HG03378 (cell line): ENCODE data around the gene TMEM38A.

Experiments
- ATAC-seq: cut with Tn5 transposase; IDR thresholded peaks from one replicate; pipeline ENCODE4 v1.9.1; 2021; ENCODE audit warnings: mild to moderate bottlenecking, moderate library complexity; ENCODE audit not compliant: unreplicated experiment

The TMEM38A gene, protein sequence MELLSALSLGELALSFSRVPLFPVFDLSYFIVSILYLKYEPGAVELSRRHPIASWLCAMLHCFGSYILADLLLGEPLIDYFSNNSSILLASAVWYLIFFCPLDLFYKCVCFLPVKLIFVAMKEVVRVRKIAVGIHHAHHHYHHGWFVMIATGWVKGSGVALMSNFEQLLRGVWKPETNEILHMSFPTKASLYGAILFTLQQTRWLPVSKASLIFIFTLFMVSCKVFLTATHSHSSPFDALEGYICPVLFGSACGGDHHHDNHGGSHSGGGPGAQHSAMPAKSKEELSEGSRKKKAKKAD

DNA sequence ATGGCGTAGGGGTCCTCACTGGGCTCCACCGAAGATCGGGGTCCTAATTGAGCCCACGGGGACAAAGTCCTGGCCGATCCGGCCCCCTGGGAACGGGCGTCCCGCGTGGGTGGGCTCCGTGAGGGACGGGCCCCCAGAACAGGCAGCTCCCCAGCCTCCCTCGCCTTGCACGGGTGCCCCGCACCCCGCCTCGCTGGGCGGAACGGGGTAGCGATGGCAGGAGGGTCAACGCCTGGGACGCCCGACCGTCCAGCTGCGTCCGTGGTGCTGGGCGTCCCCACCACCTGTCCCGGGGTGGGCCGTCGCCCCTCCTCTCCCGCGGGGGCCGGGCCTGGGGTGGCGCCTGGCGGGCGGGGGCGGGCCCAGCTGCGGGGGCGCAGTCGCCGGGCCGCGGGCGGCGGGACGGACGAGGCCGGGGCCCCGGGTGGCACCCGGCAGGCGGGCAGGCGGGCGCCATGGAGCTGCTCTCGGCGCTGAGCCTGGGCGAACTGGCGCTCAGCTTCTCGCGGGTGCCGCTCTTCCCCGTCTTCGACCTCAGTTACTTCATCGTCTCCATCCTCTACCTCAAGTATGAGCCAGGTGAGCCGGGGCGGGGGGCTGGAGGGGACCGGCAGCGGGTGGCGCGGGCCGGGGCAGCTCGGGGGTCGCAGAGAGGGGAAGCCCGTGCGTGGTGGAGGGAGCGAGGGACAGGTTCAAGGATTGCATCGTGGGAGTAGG, at the start of gene TMEM38A:
TSS of gene TMEM38A (plus strand) at position 377 of the 717 bp plus-strand sequence. CDS start at position 456, 79 bp downstream.
- ATAC-seq = peak; percentile 2

DNA sequence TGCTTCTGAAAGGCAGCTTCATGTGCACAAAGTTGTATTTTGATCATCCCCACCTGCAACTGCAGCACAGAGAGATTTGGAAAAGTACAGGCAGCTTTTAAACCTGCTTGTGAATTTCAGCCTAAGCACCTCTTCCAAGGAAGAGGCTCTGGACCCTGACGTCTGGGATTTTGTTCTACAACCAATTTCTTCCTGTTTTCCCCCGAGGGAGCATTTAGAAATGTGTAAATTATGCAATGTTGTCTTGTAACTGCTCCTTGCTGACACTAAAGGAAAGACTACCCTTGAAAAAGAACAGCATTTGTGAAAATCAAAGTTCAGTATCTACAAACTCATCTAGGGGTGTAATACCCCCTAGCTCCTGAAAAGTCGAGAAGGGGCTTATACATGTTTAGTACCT, 48.3 kb upstream of the TMEM38A start:
- no peak for ATAC-seq

DNA sequence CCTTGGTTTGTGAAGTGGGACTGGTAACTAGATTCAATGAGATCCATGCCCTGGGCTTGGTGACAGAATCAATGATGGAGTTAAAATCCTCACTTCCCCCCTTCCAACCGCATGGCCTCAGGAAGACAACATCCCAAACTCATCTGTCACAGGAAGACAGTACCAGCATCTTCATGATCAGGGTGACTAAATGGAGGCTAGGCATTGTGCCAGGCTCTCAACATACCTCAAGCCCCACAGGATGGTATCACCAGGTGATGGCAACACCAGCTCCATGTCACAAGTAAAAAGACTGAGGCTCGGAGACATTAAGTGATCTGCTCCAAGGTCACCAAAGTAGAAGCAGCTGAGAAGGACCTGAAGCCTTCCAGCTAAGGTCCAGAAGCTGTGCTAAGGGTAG, 47.1 kb upstream of the TMEM38A start:
- no peak for ATAC-seq

DNA sequence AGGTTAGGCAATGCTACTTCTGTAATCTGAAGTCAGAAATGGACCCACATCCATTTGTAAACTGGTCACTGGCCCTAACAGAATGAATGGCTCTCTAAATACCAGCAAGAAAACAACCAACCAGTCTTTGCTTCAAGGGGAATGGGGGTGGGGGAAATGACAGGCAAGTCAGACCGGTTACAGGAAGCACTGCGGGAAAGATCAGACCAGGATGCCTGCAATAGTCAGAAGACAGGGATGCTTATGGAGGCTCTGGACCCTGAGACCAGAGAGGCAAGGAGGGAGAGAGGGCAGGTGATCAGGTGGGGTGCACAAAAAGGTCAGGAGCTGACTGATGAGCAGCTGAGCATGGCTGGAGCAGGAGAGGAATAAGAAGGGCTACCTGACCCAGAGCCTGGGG, 46.0 kb upstream of the TMEM38A start:
- ATAC-seq = no peak

DNA sequence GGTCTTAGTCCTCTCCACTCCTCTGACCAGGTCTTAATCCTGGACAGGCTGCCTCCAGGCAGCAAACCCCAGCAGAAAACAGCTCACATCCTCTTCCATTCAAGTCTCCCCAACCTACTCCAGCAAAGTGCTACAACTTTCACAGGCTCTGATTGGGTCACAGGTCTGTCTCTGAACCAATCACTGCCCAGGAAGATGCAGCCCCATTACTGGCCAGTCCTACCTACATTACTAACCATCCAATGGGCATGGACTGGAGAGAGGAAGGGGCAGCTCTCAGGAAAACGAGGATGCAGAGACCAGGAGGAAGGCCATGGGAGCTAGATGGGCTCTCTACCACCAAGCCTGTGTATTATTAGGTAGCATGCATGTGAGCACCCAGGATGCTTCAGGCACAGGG, 45.1 kb upstream of the TMEM38A start:
- no peak for ATAC-seq

DNA sequence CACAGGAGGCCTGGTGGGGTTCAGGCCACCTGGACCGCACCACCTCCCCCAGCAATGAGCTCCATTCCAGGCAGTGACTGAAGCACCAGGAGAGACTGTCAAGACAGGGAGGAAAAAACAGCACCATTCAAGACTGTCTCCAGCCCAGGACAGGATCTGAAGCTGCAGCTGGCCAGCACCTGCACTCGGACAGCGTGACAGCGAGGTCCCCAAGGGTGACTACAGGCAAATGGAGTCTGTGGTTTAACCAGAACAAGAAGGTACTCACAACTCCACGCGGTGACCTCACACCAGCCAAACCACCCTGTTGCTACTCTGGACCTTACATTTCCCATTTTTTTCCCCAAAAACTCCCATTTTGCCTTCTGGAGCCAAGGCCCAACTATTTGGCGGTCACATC, 42.7 kb upstream of the TMEM38A start:
- ATAC-seq = no peak

DNA sequence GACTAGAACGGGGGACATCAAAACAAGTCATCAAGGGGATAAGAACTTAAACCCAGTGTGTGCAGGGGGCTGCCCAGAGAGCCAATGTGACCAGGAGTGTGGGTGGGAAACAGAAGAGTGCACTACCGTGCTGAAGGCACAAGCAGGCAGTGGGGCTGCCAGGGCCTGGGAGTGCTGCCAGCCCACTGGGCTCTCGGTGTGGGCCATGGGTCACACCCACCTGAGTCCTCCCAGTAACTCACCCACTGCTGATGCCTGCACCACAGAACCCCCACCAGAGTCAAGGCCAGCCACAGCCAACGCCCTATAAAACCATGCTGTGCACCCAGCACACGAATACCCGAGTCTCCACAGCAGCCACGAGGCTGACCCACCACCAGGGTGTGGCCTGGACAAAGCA, 41.5 kb upstream of the TMEM38A start:
- no peak for ATAC-seq

GRCh38 chr19:16620018-16620417, 40.9 kb upstream of the TMEM38A start:
- no peak for ATAC-seq

DNA sequence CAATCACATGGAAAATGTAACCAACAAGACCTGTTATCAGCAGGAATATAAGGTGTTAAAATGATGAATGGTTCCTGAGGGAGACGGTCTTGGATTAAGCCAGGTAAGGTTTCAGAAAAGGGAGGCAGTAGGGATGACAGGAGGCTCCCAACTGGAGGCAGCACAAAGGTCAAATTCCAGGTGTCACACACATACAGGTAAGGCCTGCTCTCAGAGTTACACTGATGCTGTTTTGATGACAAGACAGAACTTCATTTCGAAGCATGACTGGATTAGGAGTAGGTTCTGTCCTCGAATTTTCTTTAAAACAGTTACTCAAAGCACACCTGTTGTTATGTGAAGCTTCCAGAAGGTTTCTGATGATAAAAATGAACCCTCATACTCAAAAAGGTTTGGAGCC, 40.4 kb upstream of the TMEM38A start:
- ATAC-seq = no peak

DNA sequence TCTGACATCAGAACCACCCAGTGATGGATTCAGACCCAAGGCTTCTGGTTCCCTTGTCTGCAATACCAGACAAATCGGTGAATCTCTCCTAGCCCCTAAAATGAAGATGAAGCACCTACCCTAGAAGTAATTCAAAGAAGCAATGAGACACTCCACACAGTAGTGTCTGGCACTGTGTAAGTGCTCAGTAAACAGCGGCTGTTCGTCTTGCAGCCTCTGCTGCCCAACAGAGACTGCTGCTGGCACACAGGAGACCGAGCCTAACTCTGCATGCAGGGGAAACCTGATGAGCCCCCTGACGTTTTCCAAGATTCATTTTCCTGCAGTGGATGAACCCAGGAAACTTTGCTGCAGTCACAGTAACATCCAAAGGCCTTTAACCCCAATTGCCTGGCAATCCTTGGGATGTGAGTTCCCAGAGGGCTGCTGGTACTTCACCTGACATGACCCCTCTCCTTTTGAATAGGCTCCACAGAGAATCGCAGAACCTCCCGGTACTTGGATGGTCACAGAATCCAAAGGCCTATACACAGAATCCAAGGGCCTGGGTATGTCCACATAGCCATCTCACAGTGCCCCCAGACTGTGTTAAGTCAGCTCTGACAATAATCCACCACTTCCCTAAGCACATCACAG, 39.7 kb upstream of the TMEM38A start:
- ATAC-seq = no peak

DNA sequence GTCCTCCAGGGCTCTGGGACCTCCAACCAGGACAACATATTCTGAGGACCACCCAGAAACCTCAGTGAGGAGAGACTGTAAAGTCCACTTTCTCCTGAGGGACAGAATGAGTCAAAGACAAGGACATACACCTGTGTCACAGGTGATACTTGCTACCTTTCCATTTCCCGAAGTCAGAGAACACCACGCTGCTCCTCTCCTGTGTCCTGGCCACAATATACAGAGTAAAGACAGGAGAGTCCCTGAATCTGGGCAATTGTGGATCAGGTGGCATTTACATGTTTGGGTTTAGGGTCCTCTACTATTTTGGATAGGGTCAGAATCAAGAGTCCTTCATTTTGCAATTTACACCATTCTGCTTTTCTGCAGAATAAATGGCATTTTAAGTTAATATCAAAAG, 37.9 kb upstream of the TMEM38A start:
- ATAC-seq = no peak

DNA sequence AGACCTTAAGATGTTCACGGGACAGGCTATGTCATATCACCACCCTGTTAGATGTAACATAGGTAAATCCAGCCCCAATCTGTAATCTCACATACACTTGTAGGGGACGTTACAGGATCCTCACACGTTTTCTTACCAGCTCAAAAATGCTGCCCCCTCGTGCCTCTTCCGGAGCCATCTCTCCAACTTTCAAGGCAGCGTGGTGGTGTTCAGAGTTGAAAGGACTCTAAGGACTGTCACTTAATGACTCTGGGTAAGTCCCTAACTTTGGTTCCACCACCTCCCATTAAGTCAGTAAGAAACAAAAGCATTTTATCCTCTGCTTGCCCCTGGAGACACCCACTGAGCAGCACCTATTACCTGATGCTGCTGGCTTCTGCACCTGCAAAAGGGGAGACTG, 37.4 kb upstream of the TMEM38A start:
- ATAC-seq = no peak

- no peak for ATAC-seq
Measured at GRCh38 chr19:16624236-16624635, 36.7 kb upstream of the TMEM38A start.

DNA sequence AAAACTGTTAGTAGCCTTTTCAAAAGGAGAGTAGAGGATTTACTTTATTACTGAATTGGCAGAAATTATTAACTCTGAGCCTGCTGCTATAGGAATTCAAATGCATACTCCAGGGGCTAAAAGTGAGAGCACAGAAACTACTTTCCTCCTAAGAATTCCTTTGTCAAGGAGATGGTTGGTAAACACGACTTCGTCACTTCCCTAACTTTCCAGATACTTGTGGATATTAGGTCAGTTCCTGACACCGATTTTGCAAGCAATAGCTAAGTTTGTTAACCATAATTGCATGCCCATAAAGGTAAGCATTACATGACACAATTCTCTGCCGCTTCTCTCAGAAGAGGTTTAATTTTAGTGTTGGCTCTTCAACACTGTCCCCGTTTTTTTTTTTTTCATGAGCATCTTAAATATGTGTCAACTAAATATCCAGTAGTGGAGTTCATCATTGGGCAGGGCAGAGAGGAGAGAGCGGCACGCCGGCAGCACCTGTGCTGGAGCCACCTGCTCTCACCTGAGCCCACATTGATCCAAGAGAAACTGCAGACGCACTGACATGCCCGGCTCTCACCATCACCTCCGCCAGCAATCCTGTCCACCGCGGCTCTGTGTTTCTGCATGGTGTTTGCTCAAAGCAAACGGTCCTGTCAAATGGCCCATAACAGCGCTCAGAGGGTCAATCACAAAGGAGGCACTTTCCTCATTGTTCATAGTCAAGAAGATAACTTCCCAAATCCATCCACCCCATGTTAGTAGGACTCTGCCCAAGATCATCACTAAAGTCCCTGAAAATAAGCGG, 35.6 kb upstream of the TMEM38A start:
- ATAC-seq = no peak

GRCh38 chr19:16626796-16627192, 34.1 kb upstream of the TMEM38A start:
- ATAC-seq = no peak

DNA sequence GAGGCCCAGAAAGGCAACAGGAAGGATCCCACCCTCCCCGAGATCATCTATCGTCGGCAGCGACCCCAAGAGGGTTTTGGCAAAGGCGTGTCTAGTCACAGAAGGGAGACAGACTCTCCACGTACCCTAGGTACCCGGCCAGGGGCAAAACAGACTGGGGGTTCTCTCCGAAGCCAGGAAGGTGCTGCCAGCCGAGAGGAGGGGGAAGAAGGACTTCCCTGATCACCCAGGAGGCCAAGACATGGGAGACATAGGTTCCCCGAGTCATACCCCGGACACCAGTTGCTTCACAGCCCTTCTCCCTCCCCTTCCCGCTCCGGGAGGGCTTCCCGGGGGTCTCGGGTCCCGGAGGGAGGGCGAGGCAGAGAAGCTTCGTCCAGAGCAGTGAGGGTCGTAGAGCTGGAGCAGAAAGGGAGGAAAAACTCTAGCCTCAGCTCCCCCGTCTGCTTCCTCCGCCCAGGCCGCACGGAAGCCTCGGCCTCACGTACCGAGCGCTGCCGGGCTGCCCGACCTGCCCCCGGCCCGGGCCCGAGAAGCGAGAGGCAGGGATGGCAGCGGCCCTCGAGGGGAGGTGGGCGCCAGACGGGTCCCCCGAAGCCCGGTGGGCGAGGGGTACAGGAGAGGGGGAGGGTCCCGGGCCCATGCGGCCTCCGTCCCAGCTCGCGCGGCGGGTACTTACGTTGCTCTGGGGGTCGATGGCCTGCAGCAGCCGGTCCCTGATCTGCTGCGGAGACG, 33.6 kb upstream of the TMEM38A start:
- no peak for ATAC-seq

- no peak for ATAC-seq
Measured at GRCh38 chr19:16627928-16628182, 33.1 kb upstream of the TMEM38A start.

- ATAC-seq = peak; percentile 56
Measured at GRCh38 chr19:16628183-16628983, 32.6 kb upstream of the TMEM38A start, which contains the start of gene MED26. TSS of gene MED26 (minus strand) at chr19:16628204. CDS start at chr19:16627943, 261 bp downstream.

GRCh38 chr19:16628984-16629691, 31.8 kb upstream of the TMEM38A start:
- no peak for ATAC-seq
